Neutrophil (primary cell): Measurements from ENCODE around the gene NOP16.

Experiments used
- H3K27ac ChIP-seq: fragments of 200-600 bp; sonication (generic); 2 replicates; pipeline ENCODE4 v1.5.1; 2016; ENCODE audit warnings: mild to moderate bottlenecking, moderate library complexity
- H3K27me3 ChIP-seq: fragments of 200-600 bp; sonication (generic); 2 replicates; pipeline ENCODE4 v1.6.0; 2016; ENCODE audit warnings: mild to moderate bottlenecking
- H3K36me3 ChIP-seq: fragments of 200-600 bp; sonication (generic); 2 replicates; pipeline ENCODE4 v1.5.1; 2017
- H3K4me1 ChIP-seq, 2 experiments: fragments of 200-600 bp in 1 of 2; sonication (generic) in 1 of 2; 1 replicate in 1 of 2; 2 replicates in 1 of 2; pipeline versions ENCODE4 v1.5.1 to v1.6.1; 2013 to 2016; ENCODE audit warnings: low read depth in 1 of 2, low read length in 1 of 2, mild to moderate bottlenecking in 1 of 2, moderate library complexity in 1 of 2; ENCODE audit not compliant: control insufficient read depth in 1 of 2, insufficient read depth in 1 of 2
- H3K4me3 ChIP-seq, 2 experiments: fragments of 200-600 bp in 1 of 2; sonication (generic) in 1 of 2; 1 replicate in 1 of 2; 2 replicates in 1 of 2; pipeline ENCODE4 v1.5.1; 2013 to 2016; ENCODE audit warnings: low read depth in 1 of 2, low read length in 1 of 2, mild to moderate bottlenecking in 1 of 2, moderate library complexity in 1 of 2
- H3K9me3 ChIP-seq: fragments of 200-600 bp; sonication (generic); 2 replicates; pipeline ENCODE4 v1.5.1; 2016
- TF ChIP-seq, protein P1 (sequence below): fragments of 200-600 bp; sonication (generic); IDR thresholded peaks from 2 replicates; pipeline ENCODE4 v1.5.1; 2016; ENCODE audit warnings: antibody characterized with exemption

Gene NOP16

GRCh38 chr5:176353533-176353932 is 34.9 kb downstream of the NOP16 start:
- Histone ChIP-seq H3K27me3 (no peaks in the 10 kb centered on the region), H3K4me1 (no peaks in the 10 kb centered on the region), H3K9me3 (no peaks in the 10 kb centered on the region), H3K4me3 (no peak overlapping the region), H3K36me3 (peaks cover 83% of the 10 kb centered on the region), H3K27ac (no peak overlapping the region)
- TF ChIP-seq, protein P1, sequence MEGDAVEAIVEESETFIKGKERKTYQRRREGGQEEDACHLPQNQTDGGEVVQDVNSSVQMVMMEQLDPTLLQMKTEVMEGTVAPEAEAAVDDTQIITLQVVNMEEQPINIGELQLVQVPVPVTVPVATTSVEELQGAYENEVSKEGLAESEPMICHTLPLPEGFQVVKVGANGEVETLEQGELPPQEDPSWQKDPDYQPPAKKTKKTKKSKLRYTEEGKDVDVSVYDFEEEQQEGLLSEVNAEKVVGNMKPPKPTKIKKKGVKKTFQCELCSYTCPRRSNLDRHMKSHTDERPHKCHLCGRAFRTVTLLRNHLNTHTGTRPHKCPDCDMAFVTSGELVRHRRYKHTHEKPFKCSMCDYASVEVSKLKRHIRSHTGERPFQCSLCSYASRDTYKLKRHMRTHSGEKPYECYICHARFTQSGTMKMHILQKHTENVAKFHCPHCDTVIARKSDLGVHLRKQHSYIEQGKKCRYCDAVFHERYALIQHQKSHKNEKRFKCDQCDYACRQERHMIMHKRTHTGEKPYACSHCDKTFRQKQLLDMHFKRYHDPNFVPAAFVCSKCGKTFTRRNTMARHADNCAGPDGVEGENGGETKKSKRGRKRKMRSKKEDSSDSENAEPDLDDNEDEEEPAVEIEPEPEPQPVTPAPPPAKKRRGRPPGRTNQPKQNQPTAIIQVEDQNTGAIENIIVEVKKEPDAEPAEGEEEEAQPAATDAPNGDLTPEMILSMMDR: no peak

DNA sequence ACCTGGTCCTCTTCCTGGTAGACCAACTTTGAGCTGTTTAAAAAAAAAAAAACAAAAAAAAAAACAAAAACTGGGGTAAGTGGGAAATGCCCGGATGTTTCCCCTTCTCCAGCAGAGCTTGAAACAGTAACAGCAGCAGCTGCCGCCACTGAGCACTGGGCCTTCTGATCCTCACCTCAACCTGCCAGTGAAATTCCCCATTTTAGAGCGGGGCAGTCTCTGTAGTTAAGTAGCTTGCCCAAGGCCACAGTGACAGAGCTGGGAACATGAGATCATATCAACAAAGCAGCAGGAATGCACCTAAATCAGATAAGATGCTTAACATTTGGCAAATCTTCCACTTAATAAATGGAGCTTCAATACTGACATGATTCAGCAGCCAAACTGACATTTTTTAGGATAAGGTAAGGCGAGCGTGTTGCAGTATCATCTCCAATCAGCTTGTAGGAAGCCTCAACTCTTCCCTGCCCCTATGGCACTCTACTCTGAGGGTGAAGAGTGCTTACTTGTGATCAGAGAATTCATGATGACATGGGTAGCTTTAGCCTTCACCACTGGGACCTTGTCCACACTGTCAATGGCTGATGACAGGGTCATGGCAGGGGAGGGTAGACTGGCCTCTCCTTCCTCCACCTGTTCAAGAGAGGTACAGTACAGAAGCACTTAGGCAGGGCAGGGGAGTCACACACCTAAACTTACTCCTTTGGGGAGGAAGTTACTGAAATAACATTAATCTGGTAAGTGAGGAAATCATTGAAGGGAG is 36.1 kb downstream of the NOP16 start:
- no peaks in the 10 kb centered on the region for H3K4me1 ChIP-seq
- H3K9me3 ChIP-seq: no peaks in the 10 kb centered on the region
- TF ChIP-seq, protein P1: no peak
- H3K36me3 ChIP-seq: peaks cover 87% of the 10 kb centered on the region
- no peaks in the 10 kb centered on the region for H3K27me3 ChIP-seq
- H3K4me3 ChIP-seq: no peak overlapping the region
- no peak overlapping the region for H3K27ac ChIP-seq

- no peak overlapping the region for H3K4me3 ChIP-seq
- H3K27me3 ChIP-seq: no peaks in the 10 kb centered on the region
- H3K9me3 ChIP-seq: no peaks in the 10 kb centered on the region
- H3K27ac ChIP-seq: no peak overlapping the region
- H3K36me3 ChIP-seq: peaks cover 97% of the 10 kb centered on the region
- H3K4me1 ChIP-seq: no peaks in the 10 kb centered on the region
- TF ChIP-seq, protein P1: no peak
Observed at GRCh38 chr5:176350416-176350815, 38.0 kb downstream of the NOP16 start.

GRCh38 chr5:176342766-176343458 is 45.5 kb downstream of the NOP16 start:
- Histone ChIP-seq H3K27me3 (no peaks in the 10 kb centered on the region), H3K4me1 (no peaks in the 10 kb centered on the region), H3K9me3 (no peaks in the 10 kb centered on the region), H3K36me3 (peaks cover 66% of the 10 kb centered on the region), H3K27ac (no peak overlapping the region), H3K4me3 (no peak overlapping the region)
- TF ChIP-seq, protein P1: no peak

DNA sequence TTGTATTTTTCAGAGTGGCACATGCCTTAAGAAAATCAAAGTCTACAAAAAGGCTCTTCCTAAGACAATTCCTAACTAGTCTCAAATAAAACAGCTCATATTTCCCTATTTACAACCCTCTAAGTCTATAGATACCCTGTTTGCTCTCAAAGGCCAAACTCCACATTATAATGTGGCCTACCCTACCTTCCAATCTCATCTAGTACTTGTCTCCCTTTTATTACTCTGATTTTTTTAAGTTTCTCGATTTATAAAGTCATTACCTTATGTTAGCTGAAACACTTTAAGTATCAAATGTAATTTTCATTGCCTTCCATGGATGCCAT is 46.3 kb downstream of the NOP16 start:
- peaks cover 66% of the 10 kb centered on the region for H3K36me3 ChIP-seq
- no peaks in the 10 kb centered on the region for H3K4me1 ChIP-seq
- no peak overlapping the region for H3K4me3 ChIP-seq
- H3K9me3 ChIP-seq: no peaks in the 10 kb centered on the region
- H3K27me3 ChIP-seq: no peaks in the 10 kb centered on the region
- TF ChIP-seq, protein P1: no peak
- H3K27ac ChIP-seq: no peak overlapping the region
